ENCODE results near the gene PAX5.

Gene PAX5

GRCh38 chr9:36888551-36888950 lies 145.5 kb downstream of the PAX5 start:
- no peak for TF ChIP-seq POLR2A (IDR thresholded peaks at IDR 0.05; ENCODE audit: low read depth, low read length)
- FAIRE-seq (no peak), DNase-seq (ENCODE audit: insufficient read length, low spot score) (no peak)

GRCh38 chr9:36884721-36885120 lies 149.3 kb downstream of the PAX5 start:
- no peak for TF ChIP-seq POLR2A (IDR thresholded peaks at IDR 0.05; ENCODE audit: low read depth, low read length)
- FAIRE-seq (no peak), DNase-seq (ENCODE audit: insufficient read length, low spot score) (no peak)

- no peak for TF ChIP-seq POLR2A (IDR thresholded peaks at IDR 0.05; ENCODE audit: low read depth, low read length)
- FAIRE-seq: no peak
- no peak for DNase-seq (ENCODE audit: insufficient read length, low spot score)
These were observed 151.5 kb downstream of the PAX5 start for GRCh38 chr9:36882594-36882993.

DNA sequence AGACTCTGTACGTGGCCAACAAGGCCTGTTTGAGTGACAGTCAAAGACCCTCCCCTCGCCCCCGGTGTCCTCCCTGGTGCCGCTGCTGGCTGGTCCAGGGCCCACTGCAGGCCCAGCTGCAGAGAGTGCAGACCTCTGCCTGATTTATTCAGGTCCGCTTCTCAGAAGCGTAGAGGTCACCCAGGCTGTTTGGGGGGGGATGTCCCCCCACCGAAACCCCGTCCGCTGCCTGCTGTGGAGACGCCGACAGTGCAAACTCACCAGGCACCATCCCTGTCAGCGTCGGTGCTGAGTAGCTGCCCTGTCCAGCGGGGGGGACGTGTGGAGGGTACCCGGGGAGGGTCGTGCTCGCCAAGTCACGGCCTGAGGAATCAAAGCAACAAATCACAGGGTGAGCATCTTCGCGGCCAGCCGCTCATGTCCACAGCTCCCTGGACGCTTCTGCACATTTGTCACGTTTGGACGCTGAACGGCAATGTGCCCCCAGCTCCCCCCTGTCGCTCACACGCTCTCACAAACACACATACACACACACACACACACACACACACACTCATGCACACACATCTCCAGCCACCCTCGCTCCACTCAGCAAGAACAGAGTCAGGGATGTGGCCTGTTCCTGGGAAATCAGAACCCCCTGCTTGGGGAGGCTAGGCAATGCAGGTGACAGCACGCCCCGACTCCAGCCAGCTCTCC lies 152.2 kb downstream of the PAX5 start:
- TF ChIP-seq POLR2A (IDR thresholded peaks at IDR 0.05; ENCODE audit: low read depth, low read length): no peak
- no peak for DNase-seq (ENCODE audit: insufficient read length, low spot score)
- FAIRE-seq: no peak

- no peak for TF ChIP-seq POLR2A (IDR thresholded peaks at IDR 0.05; ENCODE audit: low read depth, low read length)
- DNase-seq (ENCODE audit: insufficient read length, low spot score) (no peak), FAIRE-seq (no peak)
These were observed 152.8 kb downstream of the PAX5 start for GRCh38 chr9:36881316-36881715.

GRCh38 chr9:36880075-36880474 lies 154.0 kb downstream of the PAX5 start:
- TF ChIP-seq POLR2A (IDR thresholded peaks at IDR 0.05; ENCODE audit: low read depth, low read length): no peak
- DNase-seq (ENCODE audit: insufficient read length, low spot score): no peak

GRCh38 chr9:36878986-36879982 lies 154.8 kb downstream of the PAX5 start:
- FAIRE-seq (no peak), DNase-seq (ENCODE audit: insufficient read length, low spot score) (no peak)
- TF ChIP-seq POLR2A (IDR thresholded peaks at IDR 0.05; ENCODE audit: low read depth, low read length): no peak

More at GRCh38 chr9:36880075-36880474, 154.0 kb downstream of the PAX5 start:
- no peak for FAIRE-seq

DNA sequence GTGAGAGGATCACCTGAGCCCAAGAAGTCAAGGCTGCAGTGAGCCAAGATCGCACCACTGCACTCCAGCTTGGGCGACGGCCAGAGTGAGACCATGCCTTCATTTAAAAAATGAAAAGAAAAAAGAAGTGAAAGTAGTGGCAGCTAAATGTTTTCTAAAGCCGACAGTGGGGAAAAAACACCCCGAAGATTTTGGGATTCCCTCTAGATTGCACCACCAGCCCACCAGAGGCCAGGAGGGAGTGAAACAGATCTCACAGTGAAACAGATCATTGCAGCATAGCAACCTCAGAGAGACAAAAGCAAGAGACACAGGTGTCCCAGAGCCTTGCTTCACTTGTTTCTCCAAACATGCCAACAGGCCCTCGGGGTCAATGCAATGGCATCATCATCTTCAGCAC lies 156.8 kb downstream of the PAX5 start:
- DNase-seq (ENCODE audit: insufficient read length, low spot score) (no peak), FAIRE-seq (no peak)

DNA sequence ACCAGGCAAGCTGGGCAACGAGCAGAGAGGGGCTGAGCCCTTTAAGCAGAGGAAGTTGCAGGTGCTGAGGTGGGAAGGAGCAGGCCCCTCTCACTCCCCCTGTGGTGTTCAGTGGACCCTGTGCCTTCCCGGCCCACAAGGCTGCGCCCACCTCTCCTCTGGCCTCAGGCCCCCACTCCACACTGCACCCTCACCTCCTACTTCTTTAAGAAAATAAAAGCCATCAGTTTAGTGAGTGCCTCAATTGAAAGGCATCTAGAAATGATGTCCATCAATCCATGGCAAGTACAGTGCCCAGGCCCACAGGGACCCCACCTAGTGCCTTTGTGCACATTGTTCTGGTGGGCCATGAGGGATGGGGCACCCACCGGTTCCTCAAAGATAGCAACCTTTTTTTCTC lies 158.0 kb downstream of the PAX5 start:
- no peak for DNase-seq (ENCODE audit: insufficient read length, low spot score)
- no peak for FAIRE-seq
- no peak for TF ChIP-seq POLR2A (IDR thresholded peaks at IDR 0.05; ENCODE audit: low read depth, low read length)

More for the DNA sequence above, 156.8 kb downstream of the PAX5 start:
- TF ChIP-seq POLR2A (IDR thresholded peaks at IDR 0.05; ENCODE audit: low read depth, low read length): no peak

DNA sequence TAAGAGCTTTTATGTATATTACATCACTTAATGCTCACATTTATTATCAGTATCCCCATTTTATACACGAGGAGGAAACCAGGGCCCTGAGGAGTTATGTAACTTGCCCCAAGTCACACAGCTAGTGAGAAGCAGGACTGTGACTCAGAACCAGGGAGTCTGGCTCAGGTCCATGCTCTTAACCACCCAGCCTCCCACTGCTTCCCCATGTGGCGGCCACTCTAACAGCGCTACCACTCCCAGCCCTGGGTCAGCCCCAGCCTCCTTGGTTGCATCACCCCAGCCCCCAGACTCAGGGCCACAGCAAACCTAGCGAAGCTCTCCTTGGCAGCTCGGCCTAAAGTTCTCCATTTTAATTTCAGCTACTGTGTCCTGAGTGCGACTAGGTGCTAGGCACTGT lies 159.1 kb downstream of the PAX5 start:
- TF ChIP-seq POLR2A (IDR thresholded peaks at IDR 0.05; ENCODE audit: low read depth, low read length): no peak
- FAIRE-seq (no peak), DNase-seq (ENCODE audit: insufficient read length, low spot score) (no peak)

DNA sequence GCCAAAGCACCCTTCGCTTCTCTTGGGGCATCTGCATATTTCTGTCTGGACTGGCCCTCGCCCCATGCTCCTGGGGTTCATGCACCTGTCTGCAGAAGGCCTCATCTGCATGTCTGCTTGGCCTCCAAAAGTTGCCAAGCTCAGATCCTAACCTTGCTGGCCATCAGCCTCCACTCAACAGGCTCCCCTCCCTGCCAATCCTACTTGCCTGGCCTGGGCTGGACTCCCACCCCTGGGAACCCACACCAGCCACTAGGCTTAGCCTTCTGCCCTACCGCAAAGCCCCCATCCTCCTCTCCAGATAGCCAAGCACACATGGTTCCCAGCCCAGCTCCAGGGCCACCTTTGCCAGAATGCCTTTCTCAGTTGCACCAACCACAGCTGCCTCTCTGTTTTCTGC lies 159.8 kb downstream of the PAX5 start:
- DNase-seq (ENCODE audit: insufficient read length, low spot score): no peak
- TF ChIP-seq POLR2A (IDR thresholded peaks at IDR 0.05; ENCODE audit: low read depth, low read length): no peak
- no peak for FAIRE-seq

- peak; percentile 67 for DNase-seq (ENCODE audit: insufficient read length, low spot score)
- FAIRE-seq: no peak
- no peak for TF ChIP-seq POLR2A (IDR thresholded peaks at IDR 0.05; ENCODE audit: low read depth, low read length)
These were observed 160.7 kb downstream of the PAX5 start for GRCh38 chr9:36873247-36873875.

DNA sequence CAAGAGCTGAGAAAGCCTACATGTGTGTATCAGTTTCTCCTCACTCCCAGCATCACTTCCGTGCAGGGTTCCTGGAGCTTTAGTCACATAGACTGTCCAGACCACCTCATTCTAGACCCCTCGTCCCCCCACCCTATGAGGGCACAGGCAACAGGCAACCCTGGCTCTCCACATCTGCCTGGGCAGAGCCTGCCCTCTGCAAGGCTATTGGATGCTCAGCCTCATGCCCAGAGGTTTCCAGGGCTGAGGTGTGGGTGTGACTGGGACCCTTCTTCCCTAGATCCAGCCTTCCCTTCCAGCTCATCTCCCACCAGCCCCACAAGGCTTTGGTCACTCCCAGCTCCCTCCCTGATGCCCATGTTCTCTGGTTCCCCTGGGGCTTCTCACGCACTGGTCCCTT lies 161.4 kb downstream of the PAX5 start:
- DNase-seq (ENCODE audit: insufficient read length, low spot score) (no peak), FAIRE-seq (no peak)
- TF ChIP-seq POLR2A (IDR thresholded peaks at IDR 0.05; ENCODE audit: low read depth, low read length): no peak

DNA sequence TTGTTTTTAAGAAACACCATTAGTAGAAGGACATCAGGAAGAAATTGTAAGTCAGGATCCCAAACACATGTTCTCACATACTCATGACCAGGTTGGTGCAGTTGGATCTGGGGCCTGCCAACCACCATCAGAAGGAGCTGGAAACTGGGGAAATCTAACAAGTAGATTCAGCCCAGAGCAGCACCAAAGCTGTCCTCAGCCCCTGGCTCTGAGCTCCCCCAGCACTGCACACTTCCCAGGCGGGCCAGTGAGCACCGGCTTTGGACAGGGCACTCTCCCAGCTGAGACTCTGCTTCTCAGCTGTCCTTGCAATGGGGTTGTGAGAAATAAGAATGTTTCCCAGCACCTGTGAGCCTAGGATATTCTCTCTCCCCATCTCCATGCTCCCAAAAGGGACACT lies 162.5 kb downstream of the PAX5 start:
- FAIRE-seq: no peak
- no peak for DNase-seq (ENCODE audit: insufficient read length, low spot score)
- no peak for TF ChIP-seq POLR2A (IDR thresholded peaks at IDR 0.05; ENCODE audit: low read depth, low read length)
